ENCODE results near the gene ESD.

- TF ChIP-seq, protein P1, sequence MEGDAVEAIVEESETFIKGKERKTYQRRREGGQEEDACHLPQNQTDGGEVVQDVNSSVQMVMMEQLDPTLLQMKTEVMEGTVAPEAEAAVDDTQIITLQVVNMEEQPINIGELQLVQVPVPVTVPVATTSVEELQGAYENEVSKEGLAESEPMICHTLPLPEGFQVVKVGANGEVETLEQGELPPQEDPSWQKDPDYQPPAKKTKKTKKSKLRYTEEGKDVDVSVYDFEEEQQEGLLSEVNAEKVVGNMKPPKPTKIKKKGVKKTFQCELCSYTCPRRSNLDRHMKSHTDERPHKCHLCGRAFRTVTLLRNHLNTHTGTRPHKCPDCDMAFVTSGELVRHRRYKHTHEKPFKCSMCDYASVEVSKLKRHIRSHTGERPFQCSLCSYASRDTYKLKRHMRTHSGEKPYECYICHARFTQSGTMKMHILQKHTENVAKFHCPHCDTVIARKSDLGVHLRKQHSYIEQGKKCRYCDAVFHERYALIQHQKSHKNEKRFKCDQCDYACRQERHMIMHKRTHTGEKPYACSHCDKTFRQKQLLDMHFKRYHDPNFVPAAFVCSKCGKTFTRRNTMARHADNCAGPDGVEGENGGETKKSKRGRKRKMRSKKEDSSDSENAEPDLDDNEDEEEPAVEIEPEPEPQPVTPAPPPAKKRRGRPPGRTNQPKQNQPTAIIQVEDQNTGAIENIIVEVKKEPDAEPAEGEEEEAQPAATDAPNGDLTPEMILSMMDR (IDR thresholded peaks at IDR 0.05; ENCODE audit: extremely low read depth in 1 of 2, insufficient read depth in 1 of 2, low read depth in 1 of 2, low read length in 2 of 2), result no peak
- TF ChIP-seq FOS (IDR thresholded peaks at IDR 0.05; ENCODE audit: borderline replicate concordance, insufficient read depth, low read length) (no peak), EZH2 (IDR thresholded peaks at IDR 0.05; ENCODE audit: borderline replicate concordance, low read depth, low read length, severe bottlenecking) (no peak)
- TF ChIP-seq, protein P2, sequence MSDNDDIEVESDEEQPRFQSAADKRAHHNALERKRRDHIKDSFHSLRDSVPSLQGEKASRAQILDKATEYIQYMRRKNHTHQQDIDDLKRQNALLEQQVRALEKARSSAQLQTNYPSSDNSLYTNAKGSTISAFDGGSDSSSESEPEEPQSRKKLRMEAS (IDR thresholded peaks at IDR 0.05; ENCODE audit: insufficient read depth, insufficient read length), result no peak
Observed at GRCh38 chr13:46736541-46737310, 60.2 kb downstream of the ESD start.

Data from endothelial cell of umbilical vein (primary cell).